HG02678 (cell line): ENCODE measurements around the gene PROX2.

Source experiments
- ATAC-seq: cut with Tn5 transposase; IDR thresholded peaks from one replicate; pipeline ENCODE4 v1.9.1; 2021; ENCODE audit warnings: mild to moderate bottlenecking, moderate library complexity; ENCODE audit not compliant: unreplicated experiment

Gene PROX2

GRCh38 chr14:74875941-74876913, at the start of gene PROX2:
TSS of gene PROX2 (minus strand) at chr14:74876145. CDS start at chr14:74863834, 12,311 bp downstream.
- ATAC-seq: no peak

GRCh38 chr14:74924061-74924460, 48.1 kb upstream of the PROX2 start:
- no peak for ATAC-seq

- peak; percentile 97 for ATAC-seq
These were observed 46.9 kb upstream of the PROX2 start, which contains the start of gene RPS6KL1 for GRCh38 chr14:74922752-74923401. TSS of gene RPS6KL1 (minus strand) at chr14:74923260. CDS start at chr14:74921541, 1,719 bp downstream.

- no peak for ATAC-seq
These were observed 46.2 kb upstream of the PROX2 start for GRCh38 chr14:74921987-74922751.

GRCh38 chr14:74921053-74921620, 45.2 kb upstream of the PROX2 start:
- ATAC-seq: no peak

- no peak for ATAC-seq
These were observed 44.3 kb upstream of the PROX2 start for GRCh38 chr14:74920281-74920680.

GRCh38 chr14:74919421-74920165, 43.6 kb upstream of the PROX2 start:
- ATAC-seq: no peak

- ATAC-seq: no peak
These were observed 42.4 kb upstream of the PROX2 start for GRCh38 chr14:74918380-74918779.

GRCh38 chr14:74917646-74918081, 41.7 kb upstream of the PROX2 start:
- no peak for ATAC-seq

- no peak for ATAC-seq
These were observed 41.2 kb upstream of the PROX2 start for GRCh38 chr14:74917178-74917543.

- ATAC-seq: no peak
These were observed 39.9 kb upstream of the PROX2 start for GRCh38 chr14:74915826-74916225.

GRCh38 chr14:74915426-74915825, 39.5 kb upstream of the PROX2 start:
- no peak for ATAC-seq

GRCh38 chr14:74913986-74914573, 38.1 kb upstream of the PROX2 start:
- ATAC-seq: no peak

- no peak for ATAC-seq
These were observed 37.5 kb upstream of the PROX2 start for GRCh38 chr14:74913393-74913910.

GRCh38 chr14:74912801-74913200, 36.9 kb upstream of the PROX2 start:
- no peak for ATAC-seq

- ATAC-seq: no peak
These were observed 36.2 kb upstream of the PROX2 start for GRCh38 chr14:74912111-74912510.

GRCh38 chr14:74911704-74912103, 35.8 kb upstream of the PROX2 start:
- no peak for ATAC-seq

- ATAC-seq: no peak
These were observed 35.3 kb upstream of the PROX2 start for GRCh38 chr14:74911221-74911620.

GRCh38 chr14:74910556-74910955, 34.6 kb upstream of the PROX2 start:
- no peak for ATAC-seq
